Measurements from ENCODE around the gene TMEM117.

DNA sequence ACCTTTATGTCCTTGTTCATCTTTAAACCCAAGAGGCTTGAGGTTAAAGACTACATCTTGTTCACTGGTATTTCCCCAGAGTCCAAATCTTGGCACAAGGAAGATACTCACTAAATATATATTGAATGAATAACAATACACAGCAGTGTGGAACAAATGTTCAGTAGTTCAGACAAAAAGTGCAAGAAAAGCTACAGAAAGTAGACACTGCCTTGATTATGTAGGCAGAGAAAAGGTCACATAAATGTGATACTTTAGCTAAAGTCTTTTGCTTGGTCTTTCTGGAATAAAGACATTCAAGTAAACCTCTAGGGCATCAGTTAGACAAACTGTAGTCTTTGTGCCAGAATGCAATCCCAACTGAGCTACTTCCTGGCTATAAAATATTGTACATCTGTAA is 157.0 kb downstream of the TMEM117 start:
- TF ChIP-seq, protein P1, sequence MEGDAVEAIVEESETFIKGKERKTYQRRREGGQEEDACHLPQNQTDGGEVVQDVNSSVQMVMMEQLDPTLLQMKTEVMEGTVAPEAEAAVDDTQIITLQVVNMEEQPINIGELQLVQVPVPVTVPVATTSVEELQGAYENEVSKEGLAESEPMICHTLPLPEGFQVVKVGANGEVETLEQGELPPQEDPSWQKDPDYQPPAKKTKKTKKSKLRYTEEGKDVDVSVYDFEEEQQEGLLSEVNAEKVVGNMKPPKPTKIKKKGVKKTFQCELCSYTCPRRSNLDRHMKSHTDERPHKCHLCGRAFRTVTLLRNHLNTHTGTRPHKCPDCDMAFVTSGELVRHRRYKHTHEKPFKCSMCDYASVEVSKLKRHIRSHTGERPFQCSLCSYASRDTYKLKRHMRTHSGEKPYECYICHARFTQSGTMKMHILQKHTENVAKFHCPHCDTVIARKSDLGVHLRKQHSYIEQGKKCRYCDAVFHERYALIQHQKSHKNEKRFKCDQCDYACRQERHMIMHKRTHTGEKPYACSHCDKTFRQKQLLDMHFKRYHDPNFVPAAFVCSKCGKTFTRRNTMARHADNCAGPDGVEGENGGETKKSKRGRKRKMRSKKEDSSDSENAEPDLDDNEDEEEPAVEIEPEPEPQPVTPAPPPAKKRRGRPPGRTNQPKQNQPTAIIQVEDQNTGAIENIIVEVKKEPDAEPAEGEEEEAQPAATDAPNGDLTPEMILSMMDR (IDR thresholded peaks at IDR 0.05) = no peak
- no peak for TF ChIP-seq EZH2 (IDR thresholded peaks at IDR 0.05; ENCODE audit: borderline replicate concordance, insufficient read depth, low read depth, low read length, poor library complexity, severe bottlenecking)

All from B cell (primary cell).